ENCODE data around the gene NIPSNAP2. TPM values are rescaled to one million over a fixed set of nuclear protein-coding genes. Genes with fewer than 3 reads are reported as not detected.
"Not testable (repeated sequence)": the region's sequence is repeated elsewhere in the genome, so short reads cannot be mapped to it uniquely, and the experiment has no call there.

The NIPSNAP2 gene
- total RNA-seq, 1 donor from 2014 or later: 32.3 TPM

DNA sequence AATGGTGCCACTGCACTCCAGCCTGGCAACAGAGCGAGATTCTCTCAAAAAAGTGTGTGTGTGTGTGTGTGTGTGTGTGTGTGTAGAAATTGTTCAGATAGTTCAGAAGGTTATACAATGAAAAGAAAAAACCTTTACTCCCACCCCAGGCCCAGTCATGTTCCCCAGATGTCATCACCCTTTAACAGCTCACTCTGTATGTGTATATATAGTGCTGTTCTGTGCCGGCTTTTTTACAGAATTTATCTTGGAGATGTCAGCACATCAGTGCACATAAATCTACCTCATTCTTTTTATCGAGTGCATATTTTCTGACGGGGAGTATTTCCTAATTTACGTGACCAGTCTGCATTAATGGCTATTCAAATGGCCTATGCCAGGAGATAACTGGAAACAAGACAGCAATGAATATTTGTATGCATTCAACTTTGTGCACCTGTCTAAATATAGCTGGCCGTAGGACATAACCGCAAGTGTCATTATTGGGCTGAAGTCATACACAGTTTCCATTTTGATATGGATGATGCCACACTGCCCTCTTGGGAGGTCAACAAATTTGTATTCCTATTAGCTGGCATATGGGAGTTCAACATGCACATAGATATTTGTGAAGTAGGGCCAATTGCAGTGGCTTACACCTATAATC is 11.7 kb downstream of the NIPSNAP2 start:
- no peak for DNase-seq (ENCODE audit: low spot score)

DNA sequence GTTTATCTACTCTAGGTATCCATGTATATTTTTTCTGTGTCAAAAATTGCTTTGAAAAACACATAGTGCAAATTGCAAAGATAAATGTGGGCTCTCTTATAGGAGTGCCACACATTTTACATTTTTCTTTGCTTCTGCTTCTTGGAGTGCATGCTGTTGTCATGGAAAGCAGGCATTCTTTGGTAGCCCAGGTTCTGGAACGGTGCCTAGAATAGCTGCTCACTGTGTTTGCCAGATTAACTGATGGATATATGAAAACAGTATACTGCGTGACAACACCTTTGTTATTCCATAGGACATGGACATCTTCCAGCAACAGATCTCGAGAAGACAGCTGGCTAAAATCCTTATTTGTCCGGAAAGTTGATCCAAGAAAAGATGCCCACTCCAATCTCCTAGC is 13.4 kb downstream of the NIPSNAP2 start:
- DNase-seq (ENCODE audit: low spot score): peak; percentile 7

DNA sequence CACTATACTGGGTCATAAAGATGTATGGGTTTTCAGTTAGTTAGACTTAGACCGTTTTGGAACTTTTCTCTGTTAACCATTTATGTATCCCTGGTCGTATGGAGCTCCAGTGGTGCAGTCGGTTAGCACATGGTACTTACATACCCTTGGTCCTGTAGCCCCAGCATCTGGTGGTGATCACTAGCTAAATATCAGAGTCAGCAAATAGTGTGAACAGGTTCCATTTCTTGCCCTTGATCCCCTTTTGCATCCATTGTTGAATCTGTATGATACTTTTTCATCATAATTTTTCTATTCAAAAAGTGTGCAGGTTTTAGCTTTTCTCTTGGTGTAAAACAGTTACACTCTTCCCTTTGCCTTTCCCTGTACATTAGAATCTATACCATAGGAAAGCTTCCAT is 15.9 kb downstream of the NIPSNAP2 start:
- DNase-seq (ENCODE audit: low spot score): no peak

DNA sequence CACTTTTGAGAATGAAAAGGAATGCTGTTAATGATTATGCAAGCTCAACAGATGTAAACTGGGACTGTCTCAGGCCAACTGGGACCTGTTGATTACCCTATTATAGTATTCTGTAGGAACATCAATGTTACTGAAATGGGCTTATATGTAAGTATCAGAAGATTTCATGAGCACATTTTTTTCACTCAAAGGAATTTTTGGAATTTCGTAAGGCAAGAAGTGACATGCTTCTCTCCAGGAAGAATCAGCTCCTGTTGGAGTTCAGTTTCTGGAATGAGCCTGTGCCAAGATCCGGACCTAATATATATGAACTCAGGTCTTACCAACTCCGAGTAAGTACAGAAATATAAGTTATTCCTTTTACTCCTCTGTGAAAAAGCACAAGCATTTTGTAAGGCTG is 19.2 kb downstream of the NIPSNAP2 start:
- no peak for DNase-seq (ENCODE audit: low spot score)

DNA sequence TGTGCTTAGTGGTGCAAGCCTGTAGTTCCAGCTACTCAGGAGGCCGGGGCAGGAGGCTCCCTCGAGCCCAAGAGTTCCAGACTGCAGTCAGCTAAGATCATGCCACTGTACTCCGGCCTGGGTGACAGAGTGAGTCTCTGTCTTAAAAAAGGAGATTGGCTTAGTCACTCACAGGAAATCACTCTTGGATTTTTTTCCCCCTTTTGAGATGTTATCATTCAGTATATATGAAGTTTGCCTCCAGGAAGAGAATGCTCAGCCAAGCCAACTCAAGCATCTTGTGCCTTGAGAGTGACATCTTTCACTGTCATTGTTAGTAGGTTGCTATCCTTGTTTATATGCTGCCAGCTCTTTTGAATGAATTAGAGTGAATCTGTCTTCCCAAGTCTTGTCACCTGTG is 28.0 kb downstream of the NIPSNAP2 start:
- no peak for DNase-seq (ENCODE audit: low spot score)

DNA sequence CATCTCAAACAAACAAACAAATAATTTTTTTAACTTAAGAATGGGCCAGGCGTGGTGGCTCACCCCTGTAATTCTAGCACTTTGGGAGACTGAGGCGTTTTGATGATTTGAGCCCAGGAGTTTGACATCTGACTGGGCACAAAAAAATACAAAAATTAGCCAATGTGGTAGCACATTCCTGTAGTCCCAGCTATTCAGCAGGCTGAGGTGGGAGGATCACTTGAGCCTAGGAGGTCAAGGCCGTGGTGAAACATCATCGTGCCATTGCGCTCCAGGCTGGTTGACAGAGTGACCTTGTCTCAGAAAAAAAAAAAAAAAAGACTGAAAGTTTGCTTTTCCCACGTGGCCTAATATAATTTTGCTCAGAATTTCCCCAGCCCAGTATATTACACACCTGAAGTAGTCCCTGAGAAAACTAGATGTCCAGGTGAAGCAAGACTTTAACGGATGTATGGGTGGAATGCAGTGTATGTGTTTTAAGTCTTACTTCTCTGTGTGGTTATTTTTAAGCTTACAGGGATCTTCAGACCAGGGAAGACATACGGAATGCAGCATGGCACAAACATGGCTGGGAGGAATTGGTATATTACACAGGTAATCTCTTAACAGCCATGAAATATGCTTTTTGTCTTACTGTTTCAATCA is 32.6 kb downstream of the NIPSNAP2 start:
- DNase-seq (ENCODE audit: low spot score): no peak

DNA sequence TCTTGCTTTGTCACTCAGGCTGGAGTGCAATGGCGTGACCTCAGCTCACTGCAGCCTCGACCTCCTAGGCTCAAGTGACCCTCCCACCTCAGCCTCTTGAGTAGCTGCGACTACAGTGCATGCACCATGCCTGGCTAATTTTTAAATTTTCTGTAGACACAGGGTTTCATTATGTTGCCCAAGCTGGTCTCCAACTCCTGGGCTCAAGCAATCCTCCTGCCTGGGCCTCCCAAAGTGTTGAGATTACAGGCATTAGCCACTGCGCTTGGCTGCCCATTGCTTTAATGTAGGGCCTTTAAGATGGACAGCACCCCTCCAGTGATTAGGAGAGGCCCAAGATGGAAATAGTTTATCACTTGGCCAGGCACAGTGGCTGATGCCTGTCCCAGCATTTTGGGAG is 39.4 kb downstream of the NIPSNAP2 start:
- no peak for DNase-seq (ENCODE audit: low spot score)

DNA sequence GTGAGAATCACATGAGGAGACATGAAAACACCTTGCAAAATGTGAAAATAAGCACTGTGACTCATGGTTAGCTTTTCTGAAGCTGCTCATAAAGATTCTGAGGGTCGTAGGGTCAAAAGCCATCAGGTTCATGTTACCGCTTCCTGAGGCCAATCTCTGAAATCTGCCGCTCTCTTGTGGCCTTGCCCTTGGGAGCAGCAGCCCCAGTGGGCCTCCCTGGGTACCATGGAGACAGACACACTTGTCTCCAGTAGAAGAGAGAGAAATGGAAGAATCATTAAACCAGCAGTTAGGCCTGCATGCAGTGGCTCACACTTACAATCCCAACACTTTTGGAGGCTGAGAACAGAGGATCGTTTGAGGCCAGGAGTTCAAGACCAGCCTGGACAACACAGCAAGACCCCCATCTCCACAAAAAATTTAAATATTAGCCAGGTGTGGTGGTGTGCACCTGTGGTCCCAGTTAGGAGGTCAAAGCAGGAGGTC is 42.8 kb downstream of the NIPSNAP2 start:
- DNase-seq (ENCODE audit: low spot score): no peak

DNA sequence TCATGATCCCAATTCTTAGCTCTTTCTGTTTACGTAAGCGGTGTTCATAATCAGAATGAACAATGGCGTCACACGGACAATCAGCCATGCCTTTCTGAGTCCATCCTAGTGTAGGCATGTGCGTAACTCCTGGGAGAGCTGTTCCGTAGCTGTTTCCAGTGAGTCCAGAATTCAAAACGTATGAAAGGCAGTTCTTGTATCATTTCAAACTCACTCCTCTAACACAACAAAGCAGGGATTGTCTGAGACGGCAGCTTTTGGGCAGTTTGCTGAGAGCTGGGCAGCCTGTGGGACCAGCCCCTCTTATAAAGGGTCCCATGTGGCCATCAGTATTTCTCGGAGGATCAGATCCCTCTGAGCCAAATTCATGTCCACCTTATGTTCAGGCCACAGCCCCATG is 43.5 kb downstream of the NIPSNAP2 start:
- no peak for DNase-seq (ENCODE audit: low spot score)

DNA sequence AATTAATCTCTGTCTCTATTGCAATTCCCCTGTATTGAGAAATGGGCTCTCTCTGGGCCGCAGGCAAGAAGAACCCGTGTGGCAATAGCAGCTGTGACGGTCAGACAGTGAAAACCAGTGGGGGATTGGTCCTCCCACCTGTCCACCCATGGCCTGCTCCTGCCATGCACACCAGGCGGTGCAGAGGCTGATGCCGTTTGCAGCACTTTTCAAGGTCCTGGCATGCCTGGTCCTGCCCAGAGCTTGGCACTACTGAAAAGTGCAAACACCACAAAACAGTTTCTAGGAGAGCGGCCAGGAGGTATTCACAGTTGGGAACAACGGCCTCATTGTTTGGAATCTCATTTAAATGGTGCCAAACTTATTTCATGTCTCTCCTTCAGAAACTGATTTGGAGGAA is 45.3 kb downstream of the NIPSNAP2 start:
- no peak for DNase-seq (ENCODE audit: low spot score)

DNA sequence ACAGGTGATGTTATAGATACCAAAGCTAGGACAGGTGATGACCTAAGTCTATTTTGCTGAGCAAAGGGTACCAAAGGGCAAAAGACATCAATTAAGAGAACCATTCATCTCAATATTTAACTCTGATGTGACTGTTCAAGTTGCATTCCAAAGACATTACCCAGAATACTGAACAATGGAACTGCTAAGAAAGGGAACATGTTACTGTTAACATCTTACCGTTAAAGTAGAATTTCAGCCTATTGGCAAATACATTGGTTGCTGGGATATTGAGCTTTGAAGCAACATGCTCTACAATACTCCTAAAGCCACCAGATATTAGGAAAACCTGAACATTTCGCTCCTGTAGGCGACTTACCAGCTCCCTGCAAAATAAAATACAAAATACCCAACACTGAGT is 52.6 kb downstream of the NIPSNAP2 start:
- not testable (repeated sequence) for DNase-seq (ENCODE audit: low spot score)

DNA sequence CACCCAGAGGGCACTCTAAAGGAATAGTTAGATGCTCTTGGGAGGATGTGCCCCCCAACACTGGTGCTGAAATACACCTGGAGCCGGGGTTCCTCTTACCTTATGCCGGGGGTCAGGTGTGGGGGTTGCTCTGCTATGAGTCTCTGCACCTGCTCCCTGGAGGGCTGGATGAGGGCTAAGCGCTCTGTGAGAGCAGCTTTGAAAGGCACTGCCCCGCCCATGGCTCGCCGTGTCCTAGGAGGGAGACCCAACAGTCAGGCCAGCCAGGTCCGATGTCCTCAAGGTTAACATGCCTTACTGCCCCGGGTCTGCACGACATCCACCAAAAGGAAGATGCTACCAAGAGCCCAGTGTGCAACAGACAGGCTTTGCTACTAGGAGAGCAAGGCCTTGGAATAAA is 55.1 kb downstream of the NIPSNAP2 start:
- DNase-seq (ENCODE audit: low spot score): no peak

DNA sequence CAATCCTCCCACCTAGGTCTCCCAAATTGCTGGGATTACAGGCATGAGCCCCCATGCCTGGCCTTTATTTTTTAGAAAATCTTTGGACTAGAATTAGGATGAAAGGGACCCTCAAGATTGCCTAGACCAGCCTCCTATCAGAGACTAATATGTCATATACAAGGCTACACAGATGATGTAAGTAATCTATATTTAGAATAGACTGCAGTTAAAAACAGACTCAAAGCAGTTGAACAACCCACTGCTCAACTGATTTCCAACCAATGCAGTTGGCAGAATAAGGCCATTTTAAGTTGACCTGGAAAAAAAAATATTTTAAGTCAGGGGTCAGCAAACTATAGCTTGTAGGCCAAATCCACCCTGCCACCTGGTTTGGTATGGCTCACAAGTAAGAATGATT is 59.1 kb downstream of the NIPSNAP2 start:
- no peak for DNase-seq (ENCODE audit: low spot score)

DNA sequence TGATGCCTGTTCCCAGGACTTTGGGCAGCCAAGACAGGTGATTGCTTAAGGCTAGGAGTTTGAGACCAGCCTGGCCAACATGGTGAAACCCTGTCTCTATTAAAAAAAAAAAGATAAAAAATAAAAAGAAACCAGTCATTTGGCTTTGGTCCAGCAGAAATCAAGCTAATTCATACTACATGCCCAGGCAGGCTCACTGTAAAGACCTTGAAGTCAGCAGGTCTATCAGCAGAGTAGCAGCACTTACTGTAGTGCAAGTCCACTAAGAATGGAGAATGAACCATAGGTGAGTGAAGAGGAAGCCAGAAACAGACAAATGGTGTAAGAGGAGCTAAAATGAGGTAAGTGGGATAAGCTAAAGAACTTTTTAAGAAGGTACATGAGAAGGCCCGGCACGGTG is 62.2 kb downstream of the NIPSNAP2 start:
- peak; percentile 30 for DNase-seq (ENCODE audit: low spot score)

DNA sequence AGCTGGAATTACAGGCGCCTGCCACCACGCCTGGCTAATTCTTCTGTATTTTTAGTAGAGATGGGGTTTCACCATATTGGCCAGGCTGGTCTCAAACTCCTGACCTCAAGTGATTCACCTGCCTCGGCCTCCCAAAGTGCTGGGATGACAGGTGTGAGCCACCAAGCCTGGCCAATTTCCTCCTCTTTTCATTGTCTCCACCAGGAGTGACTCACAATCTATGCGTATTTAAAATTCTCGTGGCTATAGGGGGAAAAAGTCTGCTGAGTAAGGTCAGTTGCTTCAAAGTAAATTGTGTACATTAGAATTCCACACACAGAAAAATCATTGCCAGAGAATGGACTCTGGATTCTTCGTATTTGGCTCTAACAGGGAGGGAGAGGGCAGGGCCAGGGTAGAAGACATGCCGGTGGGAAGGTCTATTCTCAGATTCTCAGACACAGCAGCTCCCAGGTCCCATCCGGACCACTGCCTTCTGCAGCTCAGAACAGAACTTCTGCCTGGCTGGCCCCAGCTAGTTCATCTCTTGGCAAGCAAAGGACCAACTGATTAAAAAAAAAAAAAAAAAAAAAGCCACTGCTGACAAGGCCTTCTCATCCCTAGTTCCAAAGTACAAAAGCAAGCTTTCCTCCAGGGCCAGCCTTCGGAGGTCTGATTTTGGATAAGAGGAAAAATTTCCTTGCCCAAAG is 64.7 kb downstream of the NIPSNAP2 start:
- no peak for DNase-seq (ENCODE audit: low spot score)

DNA sequence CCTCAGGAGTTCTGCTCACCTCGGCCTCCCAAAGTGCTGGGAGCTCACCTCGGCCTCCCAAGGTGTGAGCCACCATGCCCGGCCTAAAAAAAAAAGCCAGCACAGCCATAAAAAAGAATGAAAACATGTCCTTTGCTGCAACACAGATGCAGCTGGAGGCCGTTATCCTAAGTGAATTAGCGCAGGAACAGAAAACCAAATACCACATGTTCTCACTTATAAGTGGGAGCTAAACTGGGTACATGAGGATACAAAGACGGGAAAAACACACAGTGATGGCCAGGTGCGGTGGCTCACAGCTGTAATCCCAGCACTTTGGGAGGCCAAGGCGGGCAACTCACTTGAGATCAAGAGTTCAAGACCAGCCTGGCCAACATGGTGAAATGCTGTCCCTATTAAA is 66.0 kb downstream of the NIPSNAP2 start:
- no peak for DNase-seq (ENCODE audit: low spot score)

DNA sequence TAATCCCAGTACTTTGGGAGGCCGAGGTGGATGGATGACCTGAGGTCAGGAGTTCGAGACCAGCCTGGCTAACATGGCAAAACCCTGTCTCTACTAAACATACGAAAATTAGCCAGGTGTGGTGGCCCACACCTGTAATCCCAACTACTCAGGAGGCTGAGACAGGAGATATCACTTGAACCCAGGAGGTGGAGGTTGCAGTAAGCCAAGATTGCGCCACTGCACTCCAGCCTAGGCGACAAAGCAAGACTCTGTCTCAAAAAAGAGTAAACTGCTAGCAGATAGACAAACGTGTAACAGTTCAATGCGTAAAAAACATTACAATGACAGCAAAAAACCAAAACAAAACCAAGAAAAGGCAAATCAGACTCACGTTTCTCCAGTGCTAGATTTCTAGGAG is 67.2 kb downstream of the NIPSNAP2 start:
- not testable (repeated sequence) for DNase-seq (ENCODE audit: low spot score)

DNA sequence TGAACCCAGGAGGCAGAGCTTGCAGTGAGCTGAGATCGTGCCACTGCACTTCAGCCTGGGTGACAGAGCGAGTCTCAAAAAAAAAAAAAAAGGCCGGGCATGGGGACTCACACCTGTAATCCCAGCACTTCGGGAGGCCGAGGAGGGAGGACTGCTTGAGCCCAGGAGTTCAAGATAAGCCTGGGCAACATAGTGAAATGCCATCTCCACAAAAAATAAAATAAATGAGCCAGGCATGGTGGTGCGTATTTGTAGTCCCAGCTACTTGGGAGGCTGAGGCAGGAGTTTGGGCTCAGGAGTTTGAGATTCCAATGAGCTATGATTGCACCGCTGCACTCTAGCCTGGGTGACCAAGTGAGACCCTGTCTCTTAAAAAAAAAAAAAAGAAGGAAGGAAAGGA is 68.2 kb downstream of the NIPSNAP2 start:
- DNase-seq (ENCODE audit: low spot score): not testable (repeated sequence)

DNA sequence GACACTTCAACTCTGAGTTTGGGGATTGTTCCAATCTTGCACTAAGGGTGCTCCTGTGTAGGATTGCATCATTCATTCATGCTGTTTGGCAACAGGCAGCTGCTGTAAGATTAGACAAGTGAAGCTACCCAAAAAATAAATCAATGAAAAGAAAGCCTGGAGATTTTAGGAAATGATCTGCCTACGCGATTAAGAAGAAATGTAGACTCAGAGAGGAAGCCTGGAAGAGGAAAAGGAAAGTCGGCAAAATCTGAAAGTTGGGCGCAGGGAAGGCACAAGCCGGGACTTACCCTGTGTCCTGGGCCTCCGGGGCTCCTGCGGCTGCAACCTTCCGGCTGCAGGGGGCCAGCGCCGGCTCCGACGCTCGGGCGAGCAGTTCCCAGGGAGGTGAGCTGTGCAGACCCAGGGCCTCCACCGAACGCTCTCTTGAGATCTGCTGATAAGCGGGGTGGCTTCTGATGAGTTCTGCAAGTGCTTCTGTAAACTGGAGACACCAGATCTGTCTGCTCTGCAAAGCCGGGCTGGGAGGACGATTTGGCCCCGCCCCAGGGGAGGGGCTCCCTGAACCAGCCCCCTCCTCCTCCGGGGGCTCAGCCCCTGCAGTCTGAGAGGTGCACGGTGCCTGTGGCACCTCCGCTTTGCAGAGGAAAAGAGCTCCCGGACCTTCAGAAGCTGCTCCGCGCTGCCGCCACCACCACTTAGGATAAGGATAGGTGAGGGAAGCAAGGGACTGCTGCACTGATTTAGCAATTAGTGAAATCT is 69.5 kb downstream of the NIPSNAP2 start:
- peak; percentile 88 for DNase-seq (ENCODE audit: low spot score)

DNA sequence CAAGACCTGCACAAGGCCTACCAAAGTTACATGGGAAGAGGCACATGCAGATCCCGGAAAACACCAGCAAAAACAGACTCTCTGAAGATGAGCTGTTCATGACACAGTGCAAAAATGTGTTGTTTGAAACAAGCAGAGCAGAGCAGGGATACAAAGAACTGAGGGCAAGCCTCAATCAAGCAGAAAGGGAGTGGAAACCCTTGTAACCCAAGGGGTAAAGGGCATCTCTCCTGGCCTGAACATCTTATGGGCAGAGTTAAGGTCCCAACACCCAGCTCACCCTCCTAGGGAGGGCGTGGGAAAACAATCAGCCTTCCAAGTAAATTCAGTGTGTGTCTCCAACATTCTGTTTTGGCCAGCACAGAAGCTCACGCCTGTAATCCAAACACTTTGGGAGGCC is 76.3 kb downstream of the NIPSNAP2 start:
- DNase-seq (ENCODE audit: low spot score): no peak

DNA sequence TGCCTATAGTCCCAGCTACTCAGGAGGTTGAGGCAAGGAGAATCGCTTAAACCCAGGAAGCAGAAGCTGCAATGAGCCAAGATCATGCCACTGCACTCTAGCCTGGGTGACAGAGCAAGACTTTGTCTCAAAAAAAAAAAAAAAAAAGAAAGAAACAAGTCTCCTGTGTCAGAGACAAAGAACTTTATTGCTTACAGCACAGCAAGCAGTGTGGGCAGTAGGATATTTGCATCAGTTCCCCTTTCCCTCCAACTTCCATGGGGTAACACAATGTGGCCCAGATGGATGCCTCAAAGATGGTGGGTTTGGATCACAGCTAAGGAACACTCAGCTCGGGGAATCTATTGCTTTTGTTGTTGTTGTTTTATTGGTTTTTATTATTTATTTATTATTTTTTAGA is 81.4 kb downstream of the NIPSNAP2 start:
- not testable (repeated sequence) for DNase-seq (ENCODE audit: low spot score)
